Caco-2 (cell line): ENCODE measurements around the gene DHRSX. TPM values are rescaled to one million over a fixed set of nuclear protein-coding genes. Genes with fewer than 3 reads are reported as not detected.

ENCODE experiments used
- BruUV-seq: library from RNA; stranded (reverse); fragments of 400-500 nt; replicated peaks from 2 replicates; lab custom pipeline; 2021; lab: Mats Ljungman, UMichigan
- CTCF ChIA-PET: fragments of 300-600 bp; sonication (Branson Sonifier 250); formaldehyde crosslinking; loops from one replicate; lab custom pipeline; 2022; ENCODE audit warnings: antibody characterized with exemption; lab: Charles Lee
- POLR2A ChIA-PET: fragments of 300-600 bp; sonication (Branson Sonifier 250); formaldehyde crosslinking; loops from one replicate; lab custom pipeline; 2022; ENCODE audit warnings: antibody characterized with exemption; lab: Charles Lee
- DNase-seq, 2 experiments: peaks; one replicate each; pipeline versions ENCODE4 v3.0.0 to v3.0.0-alpha.2; 2020 to 2022
- H3K27me3 ChIP-seq: replicated peaks from 2 replicates; pipeline ENCODE4 v1.6.0; 2011; ENCODE audit warnings: low read length; ENCODE audit not compliant: control insufficient read depth, insufficient read depth
- H3K36me3 ChIP-seq: 2 replicates; pipeline ENCODE4 v1.5.1; 2011; ENCODE audit warnings: low read length; ENCODE audit not compliant: control insufficient read depth, insufficient read depth
- H3K4me1 ChIP-seq: fragments of 250-450 bp; sonication (Bioruptor Pico); 2 replicates; pipeline ENCODE4 v1.5.1; 2020; ENCODE audit warnings: mild to moderate bottlenecking
- H3K4me3 ChIP-seq: 2 replicates; pipeline ENCODE4 v1.5.1; 2011; ENCODE audit warnings: low read depth, mild to moderate bottlenecking, control low read depth, low read length
- H3K9me3 ChIP-seq: fragments of 250-450 bp; sonication (Bioruptor Pico); 2 replicates; pipeline ENCODE4 v1.5.1; 2020; ENCODE audit warnings: mild to moderate bottlenecking, moderate library complexity
- H3K27ac Mint-ChIP-seq: one replicate; pipeline ENCODE4 v1.8.0; 2022; ENCODE audit warnings: mixed read lengths; ENCODE audit not compliant: unreplicated experiment
- H3K27me3 Mint-ChIP-seq: one replicate; pipeline ENCODE4 v1.8.0; 2022; ENCODE audit warnings: mixed read lengths; ENCODE audit not compliant: insufficient read depth, unreplicated experiment
- H3K36me3 Mint-ChIP-seq: one replicate; pipeline ENCODE4 v1.8.0; 2022; ENCODE audit warnings: mild to moderate bottlenecking, mixed read lengths; ENCODE audit not compliant: insufficient read depth, unreplicated experiment
- H3K4me1 Mint-ChIP-seq: one replicate; pipeline ENCODE4 v1.8.0; 2022; ENCODE audit warnings: low read depth, mixed read lengths; ENCODE audit not compliant: unreplicated experiment
- H3K4me3 Mint-ChIP-seq: one replicate; pipeline ENCODE4 v1.8.0; 2022; ENCODE audit warnings: mild to moderate bottlenecking, moderate library complexity, mixed read lengths; ENCODE audit not compliant: unreplicated experiment
- H3K9me3 Mint-ChIP-seq: one replicate; pipeline ENCODE4 v1.8.0; 2022; ENCODE audit warnings: mixed read lengths; ENCODE audit not compliant: unreplicated experiment
- intact Hi-C: fragments of 100-400 bp; cut with micrococcal nuclease; formaldehyde crosslinking; loops from one replicate; pipeline ENCODE4 v1.10.0; 2022; ENCODE audit not compliant: unreplicated experiment
- total RNA-seq: library from RNA; stranded (reverse); gene quantifications from 2 replicates; pipeline ENCODE4 v1.2.3, GENCODE V29; 2022
- TF ChIP-seq, protein P1 (sequence below), 2 experiments: fragments of 200-600 bp in 1 of 2; IDR thresholded peaks; 1 replicate in 1 of 2; 2 replicates in 1 of 2; pipeline versions ENCODE4 v1.5.1 to v1.8.0; 2011 to 2022; ENCODE audit warnings: antibody characterized with exemption in 1 of 2, control low read depth in 1 of 2, inconsistent platforms in 1 of 2, low read depth in 1 of 2, low read length in 1 of 2, mild to moderate bottlenecking in 1 of 2, moderate library complexity in 1 of 2; ENCODE audit not compliant: insufficient read depth in 1 of 2, severe bottlenecking in 1 of 2, unreplicated experiment in 1 of 2

Gene DHRSX
- total RNA-seq, 1 experiment from 2014 or later = 64.1 TPM

GRCh38 chrX:2264179-2265030 is 236.4 kb downstream of the DHRSX start:
- Histone ChIP-seq H3K4me3 (no peak overlapping the region), H3K27me3 (no peaks in the 10 kb centered on the region), H3K4me1 (no peaks in the 10 kb centered on the region), H3K9me3 (no peaks in the 10 kb centered on the region), H3K36me3 (no peaks in the 10 kb centered on the region)
- no peaks in the 10 kb centered on the region for H3K27me3 Mint-ChIP-seq
- BruUV-seq = no TSS peak
- intact Hi-C loops = no loop called here
- H3K4me3 Mint-ChIP-seq = no peak overlapping the region
- TF ChIP-seq, protein P1, sequence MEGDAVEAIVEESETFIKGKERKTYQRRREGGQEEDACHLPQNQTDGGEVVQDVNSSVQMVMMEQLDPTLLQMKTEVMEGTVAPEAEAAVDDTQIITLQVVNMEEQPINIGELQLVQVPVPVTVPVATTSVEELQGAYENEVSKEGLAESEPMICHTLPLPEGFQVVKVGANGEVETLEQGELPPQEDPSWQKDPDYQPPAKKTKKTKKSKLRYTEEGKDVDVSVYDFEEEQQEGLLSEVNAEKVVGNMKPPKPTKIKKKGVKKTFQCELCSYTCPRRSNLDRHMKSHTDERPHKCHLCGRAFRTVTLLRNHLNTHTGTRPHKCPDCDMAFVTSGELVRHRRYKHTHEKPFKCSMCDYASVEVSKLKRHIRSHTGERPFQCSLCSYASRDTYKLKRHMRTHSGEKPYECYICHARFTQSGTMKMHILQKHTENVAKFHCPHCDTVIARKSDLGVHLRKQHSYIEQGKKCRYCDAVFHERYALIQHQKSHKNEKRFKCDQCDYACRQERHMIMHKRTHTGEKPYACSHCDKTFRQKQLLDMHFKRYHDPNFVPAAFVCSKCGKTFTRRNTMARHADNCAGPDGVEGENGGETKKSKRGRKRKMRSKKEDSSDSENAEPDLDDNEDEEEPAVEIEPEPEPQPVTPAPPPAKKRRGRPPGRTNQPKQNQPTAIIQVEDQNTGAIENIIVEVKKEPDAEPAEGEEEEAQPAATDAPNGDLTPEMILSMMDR (IDR thresholded peaks at IDR 0.05; ENCODE audit: insufficient read depth in 1 of 2, low read depth in 1 of 2, low read length in 1 of 2, severe bottlenecking in 1 of 2, unreplicated experiment in 1 of 2) = no peak
- H3K27ac Mint-ChIP-seq = no peak overlapping the region
- H3K4me1 Mint-ChIP-seq = no peaks in the 10 kb centered on the region
- peaks cover 12% of the 10 kb centered on the region for H3K36me3 Mint-ChIP-seq
- POLR2A ChIA-PET = no interaction called here
- no peak for DNase-seq
- H3K9me3 Mint-ChIP-seq = no peaks in the 10 kb centered on the region
- CTCF ChIA-PET = no interaction called here

DNA sequence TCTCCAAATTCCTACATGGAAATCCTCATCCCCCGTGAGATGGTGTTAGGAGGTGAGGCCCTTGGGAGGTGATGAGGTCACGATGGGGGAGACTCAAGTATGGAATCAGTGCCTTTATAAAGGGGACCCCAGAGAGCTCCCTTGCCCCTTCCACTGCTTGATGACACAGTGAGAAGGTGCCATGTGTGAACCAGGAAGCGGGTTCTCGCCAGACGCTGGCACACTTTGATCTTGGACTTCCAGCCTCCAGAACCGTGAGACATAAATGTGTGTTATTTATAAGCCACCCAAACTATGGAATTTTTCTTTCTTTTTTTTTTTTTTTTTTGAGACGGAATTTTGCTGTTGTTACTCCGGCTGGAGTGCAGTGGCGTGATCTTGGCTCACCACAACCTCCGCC is 237.6 kb downstream of the DHRSX start:
- Mint-ChIP-seq H3K4me3 (no peak overlapping the region), H3K9me3 (no peaks in the 10 kb centered on the region), H3K27me3 (no peaks in the 10 kb centered on the region), H3K36me3 (peaks cover 12% of the 10 kb centered on the region), H3K27ac (no peak overlapping the region), H3K4me1 (no peaks in the 10 kb centered on the region)
- H3K9me3 ChIP-seq = no peaks in the 10 kb centered on the region
- H3K4me3 ChIP-seq = no peak overlapping the region
- no peaks in the 10 kb centered on the region for H3K36me3 ChIP-seq
- DNase-seq = no peak
- TF ChIP-seq, protein P1 (IDR thresholded peaks at IDR 0.05; ENCODE audit: insufficient read depth in 1 of 2, low read depth in 1 of 2, low read length in 1 of 2, severe bottlenecking in 1 of 2, unreplicated experiment in 1 of 2) = no peak
- ChIA-PET CTCF (no interaction called here), POLR2A (no interaction called here)
- intact Hi-C loops = no loop called here
- H3K4me1 ChIP-seq = no peaks in the 10 kb centered on the region
- H3K27me3 ChIP-seq = no peaks in the 10 kb centered on the region
- no TSS peak for BruUV-seq

DNA sequence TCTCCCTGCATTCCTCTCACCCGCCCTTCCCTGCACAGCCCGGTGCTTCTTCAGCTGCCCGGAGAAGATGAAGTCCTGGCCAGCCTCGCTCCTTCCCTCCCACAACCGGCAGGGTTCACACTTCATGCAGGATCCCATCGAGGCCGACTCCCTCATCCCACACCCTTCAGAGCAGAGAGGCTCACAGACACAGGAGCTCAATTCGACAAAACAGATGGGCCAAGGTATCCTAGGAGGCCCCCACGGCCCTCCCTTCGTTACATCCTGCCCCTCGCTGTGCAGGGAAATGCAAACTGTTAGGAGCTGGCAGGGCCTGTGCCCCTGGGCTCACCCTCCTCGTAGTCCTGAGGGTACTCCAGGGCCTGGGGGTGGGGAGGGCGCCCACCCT is 238.1 kb downstream of the DHRSX start:
- TF ChIP-seq, protein P1 (IDR thresholded peaks at IDR 0.05; ENCODE audit: insufficient read depth in 1 of 2, low read depth in 1 of 2, low read length in 1 of 2, severe bottlenecking in 1 of 2, unreplicated experiment in 1 of 2) = no peak
- no peak for DNase-seq
- Histone ChIP-seq H3K4me1 (no peaks in the 10 kb centered on the region), H3K9me3 (no peaks in the 10 kb centered on the region), H3K36me3 (no peaks in the 10 kb centered on the region), H3K27me3 (no peaks in the 10 kb centered on the region), H3K4me3 (no peak overlapping the region)
- no peaks in the 10 kb centered on the region for H3K27me3 Mint-ChIP-seq
- intact Hi-C loops = no loop called here
- H3K27ac Mint-ChIP-seq = no peak overlapping the region
- peaks cover 12% of the 10 kb centered on the region for H3K36me3 Mint-ChIP-seq
- POLR2A ChIA-PET = no interaction called here
- H3K9me3 Mint-ChIP-seq = no peaks in the 10 kb centered on the region
- no TSS peak for BruUV-seq
- no peaks in the 10 kb centered on the region for H3K4me1 Mint-ChIP-seq
- CTCF ChIA-PET = no interaction called here
- no peak overlapping the region for H3K4me3 Mint-ChIP-seq
